ENCODE data around the gene CSNK1G1. TPM values are rescaled to one million over a fixed set of nuclear protein-coding genes. Genes with fewer than 3 reads are reported as not detected.

The CSNK1G1 gene
- total RNA-seq, 1 donor from 2014 or later: 37.0 TPM

- DNase-seq (ENCODE audit: low read depth) (no peak), FAIRE-seq (no peak)
- H3K4me2 ChIP-seq (ENCODE audit: low read length): no peak overlapping the region
- Mint-ChIP-seq H3K27me3 (ENCODE audit: low read depth, unreplicated experiment) (no peaks in the 10 kb centered on the region), H3K36me3 (ENCODE audit: low read depth, unreplicated experiment) (peaks cover 9% of the 10 kb centered on the region), H3K27ac (ENCODE audit: unreplicated experiment) (no peak overlapping the region), H3K4me3 (ENCODE audit: unreplicated experiment) (no peak overlapping the region), H3K9me3 (ENCODE audit: unreplicated experiment) (no peaks in the 10 kb centered on the region), H3K4me1 (ENCODE audit: low read depth, unreplicated experiment) (peaks cover 2% of the 10 kb centered on the region)
- no peaks in the 10 kb centered on the region for H3K9me3 ChIP-seq (ENCODE audit: insufficient read depth, low read depth, low read length)
- TF ChIP-seq, protein P1, sequence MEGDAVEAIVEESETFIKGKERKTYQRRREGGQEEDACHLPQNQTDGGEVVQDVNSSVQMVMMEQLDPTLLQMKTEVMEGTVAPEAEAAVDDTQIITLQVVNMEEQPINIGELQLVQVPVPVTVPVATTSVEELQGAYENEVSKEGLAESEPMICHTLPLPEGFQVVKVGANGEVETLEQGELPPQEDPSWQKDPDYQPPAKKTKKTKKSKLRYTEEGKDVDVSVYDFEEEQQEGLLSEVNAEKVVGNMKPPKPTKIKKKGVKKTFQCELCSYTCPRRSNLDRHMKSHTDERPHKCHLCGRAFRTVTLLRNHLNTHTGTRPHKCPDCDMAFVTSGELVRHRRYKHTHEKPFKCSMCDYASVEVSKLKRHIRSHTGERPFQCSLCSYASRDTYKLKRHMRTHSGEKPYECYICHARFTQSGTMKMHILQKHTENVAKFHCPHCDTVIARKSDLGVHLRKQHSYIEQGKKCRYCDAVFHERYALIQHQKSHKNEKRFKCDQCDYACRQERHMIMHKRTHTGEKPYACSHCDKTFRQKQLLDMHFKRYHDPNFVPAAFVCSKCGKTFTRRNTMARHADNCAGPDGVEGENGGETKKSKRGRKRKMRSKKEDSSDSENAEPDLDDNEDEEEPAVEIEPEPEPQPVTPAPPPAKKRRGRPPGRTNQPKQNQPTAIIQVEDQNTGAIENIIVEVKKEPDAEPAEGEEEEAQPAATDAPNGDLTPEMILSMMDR (IDR thresholded peaks at IDR 0.05; ENCODE audit: insufficient read depth, low read depth, low read length): no peak
- TF ChIP-seq EZH2 (IDR thresholded peaks at IDR 0.05; ENCODE audit: insufficient read depth, low read length): no peak
- no peaks in the 10 kb centered on the region for H3K4me1 ChIP-seq (ENCODE audit: insufficient read depth, low read length)
- H3K27me3 ChIP-seq (ENCODE audit: insufficient read depth, low read length): no peaks in the 10 kb centered on the region
- no peak overlapping the region for H3K4me3 ChIP-seq (ENCODE audit: insufficient read depth, low read depth, low read length)
- H3K27ac ChIP-seq (ENCODE audit: low read depth, low read length): no peak overlapping the region
- H3K79me2 ChIP-seq (ENCODE audit: insufficient read depth, low read length): no peaks in the 10 kb centered on the region
- H3K36me3 ChIP-seq (ENCODE audit: insufficient read depth, low read length): peaks cover 11% of the 10 kb centered on the region
- H3K9ac ChIP-seq (ENCODE audit: low read length): no peak overlapping the region
- H2AFZ ChIP-seq (ENCODE audit: low read depth, low read length): no peak overlapping the region
- H4K20me1 ChIP-seq (ENCODE audit: insufficient read depth, low read length): peaks cover 3% of the 10 kb centered on the region
These were observed 145.6 kb downstream of the CSNK1G1 start for GRCh38 chr15:64210371-64210770.

DNA sequence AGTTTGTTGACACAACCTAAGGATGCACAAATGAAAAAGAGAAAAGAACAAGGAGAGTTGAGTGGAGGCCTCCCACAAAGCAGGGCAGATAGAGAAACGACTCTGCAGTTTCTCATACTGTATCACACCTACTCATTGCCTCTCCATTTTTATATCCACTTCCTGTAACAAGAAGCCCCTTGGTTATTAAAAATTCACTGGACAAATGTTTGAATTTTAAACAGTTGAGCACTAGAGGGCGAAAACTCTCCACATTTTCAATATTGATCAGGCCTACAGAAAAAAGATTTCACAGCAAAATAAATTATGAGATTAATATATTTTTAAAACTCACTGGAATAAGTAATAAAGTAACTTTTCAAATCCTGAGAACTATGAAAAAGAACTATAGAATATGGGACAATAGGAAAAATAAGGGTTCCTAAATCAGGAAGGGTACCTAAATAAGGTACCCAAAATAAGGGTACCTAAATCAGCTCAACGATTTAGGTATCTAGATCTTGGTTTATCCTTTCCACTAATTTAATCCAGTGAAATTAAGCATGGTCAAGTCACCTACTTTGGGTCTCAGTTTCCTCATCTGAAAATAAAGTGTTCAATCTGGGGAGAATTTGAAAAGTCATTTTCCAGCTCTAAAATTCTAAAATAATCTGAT, 146.2 kb downstream of the CSNK1G1 start:
- no peaks in the 10 kb centered on the region for H3K9me3 Mint-ChIP-seq (ENCODE audit: unreplicated experiment)
- Histone ChIP-seq H3K4me1 (ENCODE audit: insufficient read depth, low read length) (no peaks in the 10 kb centered on the region), H3K9me3 (ENCODE audit: insufficient read depth, low read depth, low read length) (no peaks in the 10 kb centered on the region), H3K27ac (ENCODE audit: low read depth, low read length) (no peak overlapping the region), H3K27me3 (ENCODE audit: insufficient read depth, low read length) (no peaks in the 10 kb centered on the region), H3K4me3 (ENCODE audit: insufficient read depth, low read depth, low read length) (no peak overlapping the region), H3K9ac (ENCODE audit: low read length) (no peak overlapping the region), H4K20me1 (ENCODE audit: insufficient read depth, low read length) (peaks cover 3% of the 10 kb centered on the region), H3K4me2 (ENCODE audit: low read length) (no peak overlapping the region), H3K79me2 (ENCODE audit: insufficient read depth, low read length) (no peaks in the 10 kb centered on the region), H3K36me3 (ENCODE audit: insufficient read depth, low read length) (peaks cover 11% of the 10 kb centered on the region), H2AFZ (ENCODE audit: low read depth, low read length) (no peak overlapping the region)
- DNase-seq (ENCODE audit: low read depth) (peak; percentile 23), FAIRE-seq (peak; percentile 5)
- H3K27ac Mint-ChIP-seq (ENCODE audit: unreplicated experiment): no peak overlapping the region
- TF ChIP-seq, protein P1 (IDR thresholded peaks at IDR 0.05; ENCODE audit: insufficient read depth, low read depth, low read length): peak; percentile 46
- TF ChIP-seq EZH2 (IDR thresholded peaks at IDR 0.05; ENCODE audit: insufficient read depth, low read length): no peak
- no peak overlapping the region for H3K4me3 Mint-ChIP-seq (ENCODE audit: unreplicated experiment)
- H3K4me1 Mint-ChIP-seq (ENCODE audit: low read depth, unreplicated experiment): peaks cover 2% of the 10 kb centered on the region
- H3K36me3 Mint-ChIP-seq (ENCODE audit: low read depth, unreplicated experiment): peaks cover 9% of the 10 kb centered on the region
- no peaks in the 10 kb centered on the region for H3K27me3 Mint-ChIP-seq (ENCODE audit: low read depth, unreplicated experiment)

GRCh38 chr15:64205202-64205601, 150.8 kb downstream of the CSNK1G1 start:
- no peak overlapping the region for H3K4me3 Mint-ChIP-seq (ENCODE audit: unreplicated experiment)
- peaks cover 13% of the 10 kb centered on the region for H3K36me3 Mint-ChIP-seq (ENCODE audit: low read depth, unreplicated experiment)
- H3K4me1 Mint-ChIP-seq (ENCODE audit: low read depth, unreplicated experiment): peaks cover 2% of the 10 kb centered on the region

More at GRCh38 chr15:64205202-64205601, 150.8 kb downstream of the CSNK1G1 start:
- no peak overlapping the region for H3K4me2 ChIP-seq (ENCODE audit: low read length)
- no peaks in the 10 kb centered on the region for H3K27me3 ChIP-seq (ENCODE audit: insufficient read depth, low read length)
- H3K9ac ChIP-seq (ENCODE audit: low read length): no peak overlapping the region
- H3K36me3 ChIP-seq (ENCODE audit: insufficient read depth, low read length): peaks cover 18% of the 10 kb centered on the region
- no peaks in the 10 kb centered on the region for H3K9me3 Mint-ChIP-seq (ENCODE audit: unreplicated experiment)
- no peaks in the 10 kb centered on the region for H3K27me3 Mint-ChIP-seq (ENCODE audit: low read depth, unreplicated experiment)
- FAIRE-seq (no peak), DNase-seq (ENCODE audit: low read depth) (no peak)
- H3K27ac ChIP-seq (ENCODE audit: low read depth, low read length): no peak overlapping the region
- TF ChIP-seq, protein P1 (IDR thresholded peaks at IDR 0.05; ENCODE audit: insufficient read depth, low read depth, low read length): no peak
- TF ChIP-seq EZH2 (IDR thresholded peaks at IDR 0.05; ENCODE audit: insufficient read depth, low read length): no peak
- H4K20me1 ChIP-seq (ENCODE audit: insufficient read depth, low read length): peaks cover under 1% of the 10 kb centered on the region
- H3K9me3 ChIP-seq (ENCODE audit: insufficient read depth, low read depth, low read length): no peaks in the 10 kb centered on the region
- no peak overlapping the region for H3K27ac Mint-ChIP-seq (ENCODE audit: unreplicated experiment)
- no peak overlapping the region for H2AFZ ChIP-seq (ENCODE audit: low read depth, low read length)
- no peaks in the 10 kb centered on the region for H3K4me1 ChIP-seq (ENCODE audit: insufficient read depth, low read length)
- no peak overlapping the region for H3K4me3 ChIP-seq (ENCODE audit: insufficient read depth, low read depth, low read length)
- no peaks in the 10 kb centered on the region for H3K79me2 ChIP-seq (ENCODE audit: insufficient read depth, low read length)
